Measurements from ENCODE around the gene C1orf174.

DNA sequence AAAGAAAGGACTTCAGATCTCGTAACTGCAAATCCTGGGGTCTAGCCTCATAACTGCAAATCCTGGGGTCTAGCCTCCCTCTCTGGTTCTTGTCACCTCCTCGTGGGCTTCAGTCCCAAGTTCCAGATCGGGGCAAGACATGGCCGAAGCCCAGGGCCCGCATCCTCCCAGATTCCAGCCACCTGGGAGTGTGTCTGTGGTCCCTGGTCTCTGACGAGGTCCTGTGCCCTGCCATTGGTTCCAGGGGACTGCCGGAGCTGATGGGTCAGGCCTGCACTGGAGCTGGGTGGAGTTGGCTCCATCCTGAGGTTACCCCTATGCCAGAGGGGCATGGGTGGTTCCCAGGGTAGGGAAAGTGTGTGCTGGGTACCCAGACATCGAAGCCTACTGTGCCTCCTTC lies 17.7 kb upstream of the C1orf174 start:
- TF ChIP-seq, protein P1, sequence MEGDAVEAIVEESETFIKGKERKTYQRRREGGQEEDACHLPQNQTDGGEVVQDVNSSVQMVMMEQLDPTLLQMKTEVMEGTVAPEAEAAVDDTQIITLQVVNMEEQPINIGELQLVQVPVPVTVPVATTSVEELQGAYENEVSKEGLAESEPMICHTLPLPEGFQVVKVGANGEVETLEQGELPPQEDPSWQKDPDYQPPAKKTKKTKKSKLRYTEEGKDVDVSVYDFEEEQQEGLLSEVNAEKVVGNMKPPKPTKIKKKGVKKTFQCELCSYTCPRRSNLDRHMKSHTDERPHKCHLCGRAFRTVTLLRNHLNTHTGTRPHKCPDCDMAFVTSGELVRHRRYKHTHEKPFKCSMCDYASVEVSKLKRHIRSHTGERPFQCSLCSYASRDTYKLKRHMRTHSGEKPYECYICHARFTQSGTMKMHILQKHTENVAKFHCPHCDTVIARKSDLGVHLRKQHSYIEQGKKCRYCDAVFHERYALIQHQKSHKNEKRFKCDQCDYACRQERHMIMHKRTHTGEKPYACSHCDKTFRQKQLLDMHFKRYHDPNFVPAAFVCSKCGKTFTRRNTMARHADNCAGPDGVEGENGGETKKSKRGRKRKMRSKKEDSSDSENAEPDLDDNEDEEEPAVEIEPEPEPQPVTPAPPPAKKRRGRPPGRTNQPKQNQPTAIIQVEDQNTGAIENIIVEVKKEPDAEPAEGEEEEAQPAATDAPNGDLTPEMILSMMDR (IDR thresholded peaks at IDR 0.05) = no peak
- TF ChIP-seq POLR2AphosphoS5 (IDR thresholded peaks at IDR 0.05; ENCODE audit: low read depth, low read length) (no peak), SIN3A (IDR thresholded peaks at IDR 0.05; ENCODE audit: borderline replicate concordance, insufficient read depth, low read depth, low read length) (no peak)
- TF ChIP-seq, protein P2, sequence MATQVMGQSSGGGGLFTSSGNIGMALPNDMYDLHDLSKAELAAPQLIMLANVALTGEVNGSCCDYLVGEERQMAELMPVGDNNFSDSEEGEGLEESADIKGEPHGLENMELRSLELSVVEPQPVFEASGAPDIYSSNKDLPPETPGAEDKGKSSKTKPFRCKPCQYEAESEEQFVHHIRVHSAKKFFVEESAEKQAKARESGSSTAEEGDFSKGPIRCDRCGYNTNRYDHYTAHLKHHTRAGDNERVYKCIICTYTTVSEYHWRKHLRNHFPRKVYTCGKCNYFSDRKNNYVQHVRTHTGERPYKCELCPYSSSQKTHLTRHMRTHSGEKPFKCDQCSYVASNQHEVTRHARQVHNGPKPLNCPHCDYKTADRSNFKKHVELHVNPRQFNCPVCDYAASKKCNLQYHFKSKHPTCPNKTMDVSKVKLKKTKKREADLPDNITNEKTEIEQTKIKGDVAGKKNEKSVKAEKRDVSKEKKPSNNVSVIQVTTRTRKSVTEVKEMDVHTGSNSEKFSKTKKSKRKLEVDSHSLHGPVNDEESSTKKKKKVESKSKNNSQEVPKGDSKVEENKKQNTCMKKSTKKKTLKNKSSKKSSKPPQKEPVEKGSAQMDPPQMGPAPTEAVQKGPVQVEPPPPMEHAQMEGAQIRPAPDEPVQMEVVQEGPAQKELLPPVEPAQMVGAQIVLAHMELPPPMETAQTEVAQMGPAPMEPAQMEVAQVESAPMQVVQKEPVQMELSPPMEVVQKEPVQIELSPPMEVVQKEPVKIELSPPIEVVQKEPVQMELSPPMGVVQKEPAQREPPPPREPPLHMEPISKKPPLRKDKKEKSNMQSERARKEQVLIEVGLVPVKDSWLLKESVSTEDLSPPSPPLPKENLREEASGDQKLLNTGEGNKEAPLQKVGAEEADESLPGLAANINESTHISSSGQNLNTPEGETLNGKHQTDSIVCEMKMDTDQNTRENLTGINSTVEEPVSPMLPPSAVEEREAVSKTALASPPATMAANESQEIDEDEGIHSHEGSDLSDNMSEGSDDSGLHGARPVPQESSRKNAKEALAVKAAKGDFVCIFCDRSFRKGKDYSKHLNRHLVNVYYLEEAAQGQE (IDR thresholded peaks at IDR 0.05; ENCODE audit: insufficient read depth in 1 of 2, low read depth in 2 of 2, low read length in 1 of 2) = no peak

All from Panc1 (cell line).